ENCODE data around the gene ZNF205.
"Not testable (repeated sequence)": the region's sequence is repeated elsewhere in the genome, so short reads cannot be mapped to it uniquely, and the experiment has no call there.

DNA sequence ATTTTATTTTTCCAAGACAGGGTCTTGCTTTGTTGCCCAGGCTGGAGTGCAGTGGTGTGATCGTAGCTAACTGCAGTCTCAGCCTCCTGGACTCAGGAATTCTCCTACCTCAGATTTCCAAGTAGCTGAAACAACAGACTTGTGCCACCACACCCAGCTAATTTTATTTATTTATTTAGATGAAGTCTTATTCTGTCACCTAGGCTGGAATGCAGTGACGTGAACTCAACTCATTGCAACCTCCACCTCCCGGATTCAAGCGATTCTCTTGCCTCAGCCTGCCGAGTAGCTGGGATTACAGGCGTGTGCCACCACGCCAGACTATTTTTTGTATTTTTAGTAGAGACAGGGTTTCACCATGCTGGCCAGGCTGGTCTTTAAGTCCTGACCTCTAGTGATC is 56.3 kb downstream of the ZNF205 start:
- TF ChIP-seq SIN3A (IDR thresholded peaks at IDR 0.05; ENCODE audit: borderline replicate concordance, insufficient read depth, low read depth, low read length); POLR2AphosphoS5 (IDR thresholded peaks at IDR 0.05; ENCODE audit: low read depth, low read length): not testable (repeated sequence)
- TF ChIP-seq, protein P1, sequence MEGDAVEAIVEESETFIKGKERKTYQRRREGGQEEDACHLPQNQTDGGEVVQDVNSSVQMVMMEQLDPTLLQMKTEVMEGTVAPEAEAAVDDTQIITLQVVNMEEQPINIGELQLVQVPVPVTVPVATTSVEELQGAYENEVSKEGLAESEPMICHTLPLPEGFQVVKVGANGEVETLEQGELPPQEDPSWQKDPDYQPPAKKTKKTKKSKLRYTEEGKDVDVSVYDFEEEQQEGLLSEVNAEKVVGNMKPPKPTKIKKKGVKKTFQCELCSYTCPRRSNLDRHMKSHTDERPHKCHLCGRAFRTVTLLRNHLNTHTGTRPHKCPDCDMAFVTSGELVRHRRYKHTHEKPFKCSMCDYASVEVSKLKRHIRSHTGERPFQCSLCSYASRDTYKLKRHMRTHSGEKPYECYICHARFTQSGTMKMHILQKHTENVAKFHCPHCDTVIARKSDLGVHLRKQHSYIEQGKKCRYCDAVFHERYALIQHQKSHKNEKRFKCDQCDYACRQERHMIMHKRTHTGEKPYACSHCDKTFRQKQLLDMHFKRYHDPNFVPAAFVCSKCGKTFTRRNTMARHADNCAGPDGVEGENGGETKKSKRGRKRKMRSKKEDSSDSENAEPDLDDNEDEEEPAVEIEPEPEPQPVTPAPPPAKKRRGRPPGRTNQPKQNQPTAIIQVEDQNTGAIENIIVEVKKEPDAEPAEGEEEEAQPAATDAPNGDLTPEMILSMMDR (IDR thresholded peaks at IDR 0.05): not testable (repeated sequence)
- TF ChIP-seq, protein P2, sequence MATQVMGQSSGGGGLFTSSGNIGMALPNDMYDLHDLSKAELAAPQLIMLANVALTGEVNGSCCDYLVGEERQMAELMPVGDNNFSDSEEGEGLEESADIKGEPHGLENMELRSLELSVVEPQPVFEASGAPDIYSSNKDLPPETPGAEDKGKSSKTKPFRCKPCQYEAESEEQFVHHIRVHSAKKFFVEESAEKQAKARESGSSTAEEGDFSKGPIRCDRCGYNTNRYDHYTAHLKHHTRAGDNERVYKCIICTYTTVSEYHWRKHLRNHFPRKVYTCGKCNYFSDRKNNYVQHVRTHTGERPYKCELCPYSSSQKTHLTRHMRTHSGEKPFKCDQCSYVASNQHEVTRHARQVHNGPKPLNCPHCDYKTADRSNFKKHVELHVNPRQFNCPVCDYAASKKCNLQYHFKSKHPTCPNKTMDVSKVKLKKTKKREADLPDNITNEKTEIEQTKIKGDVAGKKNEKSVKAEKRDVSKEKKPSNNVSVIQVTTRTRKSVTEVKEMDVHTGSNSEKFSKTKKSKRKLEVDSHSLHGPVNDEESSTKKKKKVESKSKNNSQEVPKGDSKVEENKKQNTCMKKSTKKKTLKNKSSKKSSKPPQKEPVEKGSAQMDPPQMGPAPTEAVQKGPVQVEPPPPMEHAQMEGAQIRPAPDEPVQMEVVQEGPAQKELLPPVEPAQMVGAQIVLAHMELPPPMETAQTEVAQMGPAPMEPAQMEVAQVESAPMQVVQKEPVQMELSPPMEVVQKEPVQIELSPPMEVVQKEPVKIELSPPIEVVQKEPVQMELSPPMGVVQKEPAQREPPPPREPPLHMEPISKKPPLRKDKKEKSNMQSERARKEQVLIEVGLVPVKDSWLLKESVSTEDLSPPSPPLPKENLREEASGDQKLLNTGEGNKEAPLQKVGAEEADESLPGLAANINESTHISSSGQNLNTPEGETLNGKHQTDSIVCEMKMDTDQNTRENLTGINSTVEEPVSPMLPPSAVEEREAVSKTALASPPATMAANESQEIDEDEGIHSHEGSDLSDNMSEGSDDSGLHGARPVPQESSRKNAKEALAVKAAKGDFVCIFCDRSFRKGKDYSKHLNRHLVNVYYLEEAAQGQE (IDR thresholded peaks at IDR 0.05; ENCODE audit: insufficient read depth in 1 of 2, low read depth in 2 of 2, low read length in 1 of 2): not testable (repeated sequence)
